SW 1271 (cell line): ENCODE measurements around the gene HERC6.
"Not testable (repeated sequence)": the region's sequence is repeated elsewhere in the genome, so short reads cannot be mapped to it uniquely, and the experiment has no call there.

Experiments used
- DNase-seq, 2 experiments: peaks; one replicate each; lab custom pipeline; 2025; lab: John Stamatoyannopoulos, UW

HERC6 gene

DNA sequence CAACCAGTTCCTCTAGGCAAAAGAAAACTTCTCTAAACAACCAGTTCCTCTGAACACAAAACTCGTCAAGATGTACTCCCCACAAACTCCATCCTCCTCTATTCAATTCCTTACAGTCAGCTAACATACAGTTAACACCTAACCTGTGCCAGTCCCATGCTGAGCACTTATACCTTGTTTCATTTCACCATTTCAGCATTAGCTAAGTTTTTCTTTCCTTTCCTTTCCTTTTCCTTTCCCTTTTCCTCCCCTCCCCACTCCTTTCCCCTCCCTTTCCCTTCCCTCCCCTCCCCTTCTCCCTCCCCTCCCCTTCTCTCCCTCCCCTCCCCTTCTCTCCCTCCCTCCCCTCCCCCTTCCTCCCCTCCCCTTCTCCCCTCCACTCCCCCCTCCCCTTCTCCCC, 13.1 kb downstream of the HERC6 start:
- DNase-seq, result no peak

DNA sequence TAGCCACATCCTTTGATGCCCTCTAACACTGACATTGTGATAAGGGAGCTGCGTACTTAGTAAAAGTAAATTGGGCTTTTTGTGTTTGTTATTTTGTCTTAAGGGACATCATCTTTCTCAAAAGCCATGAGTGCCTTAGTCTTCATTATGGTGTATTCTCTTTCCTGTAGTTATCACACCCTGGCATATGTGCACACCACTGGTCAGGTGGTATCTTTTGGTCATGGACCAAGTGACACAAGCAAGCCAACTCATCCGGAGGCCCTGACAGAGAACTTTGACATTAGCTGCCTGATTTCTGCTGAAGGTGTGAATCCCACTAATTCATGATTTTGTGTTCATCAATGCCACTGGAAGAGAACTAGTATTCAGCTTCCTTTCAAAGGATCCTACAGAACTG, 18.0 kb downstream of the HERC6 start:
- no peak for DNase-seq

DNA sequence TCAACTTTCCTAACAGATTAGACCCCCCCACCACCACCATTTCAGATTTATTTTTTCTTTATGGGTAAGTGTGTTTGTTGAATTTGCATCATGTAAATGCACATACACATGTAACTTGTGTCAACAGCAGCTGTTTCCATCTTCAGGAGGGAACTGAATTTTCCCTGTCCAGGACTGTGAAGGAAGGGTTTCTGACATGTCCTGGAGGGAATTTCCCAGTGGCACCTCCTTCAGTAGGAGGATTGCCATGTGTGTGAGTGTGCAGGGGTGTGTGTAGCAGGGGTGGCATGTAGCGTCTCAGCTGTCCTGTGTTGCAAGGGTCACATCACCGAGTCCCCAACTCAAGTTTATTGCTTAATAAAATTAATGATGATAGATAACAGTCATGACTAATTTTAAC, 19.7 kb downstream of the HERC6 start:
- DNase-seq, result no peak

DNA sequence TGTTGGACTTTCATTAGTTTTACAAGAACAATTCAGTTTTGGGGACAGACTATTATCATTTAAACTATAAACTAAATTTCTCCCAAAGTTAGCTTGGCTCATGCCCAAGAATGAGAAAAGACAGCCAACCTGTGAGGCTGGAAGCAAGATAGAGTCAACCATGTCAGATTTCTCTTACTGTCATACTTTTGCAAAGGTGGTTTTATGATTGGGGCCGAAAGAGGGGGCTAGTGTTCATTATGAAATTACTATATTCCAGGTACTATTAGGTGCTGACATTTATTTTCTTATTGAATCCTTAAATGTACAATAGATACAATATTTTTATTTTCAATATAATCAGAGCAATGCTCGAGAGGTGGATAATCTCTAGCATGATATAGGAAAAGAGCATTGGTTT, 30.6 kb downstream of the HERC6 start:
- DNase-seq, result no peak

DNA sequence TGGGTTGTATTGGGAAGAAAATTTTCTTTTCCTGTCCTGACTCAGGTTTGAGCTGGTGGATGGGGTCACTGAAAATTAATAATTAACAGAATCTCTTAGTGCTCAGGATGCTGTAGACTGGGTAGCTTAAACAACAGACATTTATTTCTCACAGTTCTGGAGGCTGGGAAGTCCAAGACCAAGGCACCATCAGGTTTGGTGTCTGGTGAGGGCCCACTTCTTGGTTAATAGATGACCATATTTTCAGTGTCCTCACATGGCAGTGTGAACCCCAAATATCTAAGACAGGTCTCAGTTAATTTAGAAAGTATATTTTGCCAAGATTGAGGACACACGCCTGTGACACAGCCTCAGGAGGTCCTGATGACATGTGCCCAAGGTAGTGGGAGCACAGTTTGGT, 31.1 kb downstream of the HERC6 start:
- DNase-seq, result no peak

DNA sequence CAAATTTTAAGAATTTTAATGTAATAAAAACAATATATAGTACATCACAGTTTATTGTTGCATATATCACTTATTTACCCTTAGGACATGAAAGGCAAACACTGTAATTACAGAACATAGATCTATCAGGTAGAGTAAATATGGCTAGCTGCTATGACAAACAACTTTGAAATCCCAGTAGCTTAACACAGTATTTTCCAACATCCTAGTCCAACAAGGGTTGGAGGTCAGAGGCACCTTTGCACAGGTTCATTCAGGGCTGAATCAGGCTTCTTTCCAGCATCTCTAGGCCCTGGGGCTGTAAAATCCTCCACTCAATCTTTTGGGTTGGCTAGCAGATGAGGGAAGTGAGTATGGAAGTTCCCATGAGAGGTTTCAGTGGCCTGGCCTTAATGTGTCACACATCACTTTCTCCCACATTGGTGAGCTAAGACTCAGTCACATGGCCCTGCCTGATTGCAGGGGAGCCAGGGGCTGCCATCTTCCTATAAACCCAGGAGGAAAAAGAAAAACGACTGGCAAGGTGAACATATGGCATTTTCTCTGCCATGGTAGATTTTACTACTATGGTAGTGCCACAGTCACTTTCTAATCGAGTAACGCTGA, 32.9 kb downstream of the HERC6 start:
- DNase-seq, result no peak

DNA sequence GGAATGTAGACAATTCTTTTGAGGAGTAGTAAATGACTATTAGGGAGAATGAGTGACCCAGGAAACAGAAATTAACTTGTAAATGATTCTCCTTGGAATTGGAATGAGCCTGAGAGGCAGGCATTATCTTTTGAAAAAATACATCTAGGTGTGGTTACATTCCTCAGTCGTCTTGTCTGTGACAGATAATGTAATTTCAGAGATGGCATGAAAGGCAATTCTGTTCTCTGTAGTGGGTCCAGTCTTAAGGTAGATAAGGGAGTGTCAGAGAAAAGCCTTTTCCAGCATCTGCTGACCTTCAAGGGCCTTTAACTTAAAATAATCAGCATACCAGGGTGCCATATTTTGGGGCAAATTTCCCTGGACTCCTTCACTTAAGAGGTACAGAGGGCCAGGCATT, 35.1 kb downstream of the HERC6 start:
- DNase-seq, result no peak

DNA sequence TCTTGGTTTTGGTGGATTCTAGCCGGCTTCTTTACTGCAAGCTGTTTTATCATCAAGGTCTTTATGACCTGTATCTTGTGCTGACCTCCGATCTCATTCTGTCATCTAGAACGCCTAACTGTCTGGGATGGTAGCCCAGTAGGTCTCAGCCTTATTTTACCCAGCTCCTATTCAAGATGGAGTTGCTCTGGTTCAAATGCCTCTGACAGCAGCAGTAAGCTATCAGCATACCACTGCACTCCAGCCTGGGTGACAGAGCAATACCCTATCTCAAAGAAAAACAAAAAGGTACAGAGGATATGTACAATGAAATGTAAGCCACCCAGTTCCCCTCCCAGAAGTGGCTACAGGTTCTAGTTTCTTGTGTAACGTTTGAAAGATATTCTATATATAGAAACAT, 36.1 kb downstream of the HERC6 start:
- DNase-seq, result no peak

DNA sequence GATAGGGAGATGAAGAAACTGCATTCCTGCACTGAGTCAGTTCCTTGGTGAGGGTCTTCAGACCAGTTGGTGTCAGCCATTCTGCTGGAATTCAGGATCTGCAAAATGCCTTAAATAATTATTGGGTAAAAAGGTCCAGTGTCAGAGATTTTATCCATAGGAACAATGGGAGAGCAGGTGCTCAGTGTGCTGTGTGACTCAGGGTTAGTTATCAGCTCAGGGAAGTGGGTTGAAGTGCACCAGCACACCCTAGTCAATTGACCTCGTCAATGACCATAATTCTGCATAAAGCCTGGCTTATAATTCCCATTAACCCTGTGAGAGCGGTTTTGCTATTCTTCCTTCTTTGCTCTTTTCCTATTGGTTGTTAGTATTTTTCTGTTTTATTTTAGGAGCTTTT, 37.3 kb downstream of the HERC6 start:
- no peak for DNase-seq

DNA sequence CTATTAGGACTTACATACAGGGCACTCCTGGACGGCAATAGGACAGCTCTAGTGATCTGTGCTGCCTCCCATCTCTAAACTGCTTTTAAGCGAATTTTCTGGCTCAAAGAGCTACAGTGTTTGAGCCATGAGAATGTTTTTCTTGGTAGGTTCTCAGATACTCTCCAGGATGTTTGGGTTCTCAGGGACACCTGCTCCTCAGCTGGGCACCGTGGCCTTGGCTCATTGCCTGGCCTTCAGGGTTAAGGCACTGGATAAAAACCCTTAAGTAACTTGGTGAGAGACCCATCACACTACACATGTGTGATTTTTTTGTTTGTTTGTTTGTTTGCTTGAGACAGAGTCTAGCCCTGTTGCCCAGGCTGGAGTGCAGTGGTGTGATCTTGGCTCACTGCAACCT, 39.8 kb downstream of the HERC6 start:
- no peak for DNase-seq

DNA sequence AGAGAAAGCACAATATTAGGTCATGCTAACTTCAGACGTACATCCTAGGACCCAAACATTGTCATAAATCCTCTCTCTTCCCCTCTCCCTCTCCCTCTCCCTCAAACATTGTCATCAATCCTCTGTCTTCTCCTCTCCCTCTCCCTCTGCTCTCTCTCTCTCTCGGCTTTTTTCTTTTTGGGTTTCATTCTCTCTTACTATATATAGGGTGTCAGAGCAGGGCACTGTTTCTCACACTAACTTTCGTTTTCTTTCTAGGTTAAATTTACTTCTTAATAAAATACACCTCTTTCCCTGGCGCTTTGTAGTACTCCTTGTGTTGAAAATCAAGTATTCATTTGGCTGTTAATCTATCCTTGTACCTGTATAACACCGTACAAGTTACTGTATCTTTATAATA, 41.2 kb downstream of the HERC6 start:
- no peak for DNase-seq

DNA sequence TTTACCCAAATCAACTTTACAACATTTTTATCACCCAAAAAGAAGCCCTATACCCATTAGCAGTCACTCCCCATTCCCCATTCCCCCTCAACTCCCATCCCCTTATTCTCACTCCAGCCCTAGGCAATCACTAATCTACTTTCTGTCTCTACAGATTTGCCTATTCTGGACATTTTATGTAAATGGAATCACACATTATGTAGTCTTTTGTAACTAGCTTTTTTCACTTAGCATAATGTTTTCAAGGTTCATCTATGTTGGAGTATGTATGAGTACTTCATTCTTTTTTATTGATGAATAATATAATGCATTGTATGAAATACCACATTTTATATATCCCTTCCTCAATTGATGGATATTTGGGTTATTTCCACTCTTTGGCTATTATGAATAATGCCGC, 42.2 kb downstream of the HERC6 start:
- no peak for DNase-seq

DNA sequence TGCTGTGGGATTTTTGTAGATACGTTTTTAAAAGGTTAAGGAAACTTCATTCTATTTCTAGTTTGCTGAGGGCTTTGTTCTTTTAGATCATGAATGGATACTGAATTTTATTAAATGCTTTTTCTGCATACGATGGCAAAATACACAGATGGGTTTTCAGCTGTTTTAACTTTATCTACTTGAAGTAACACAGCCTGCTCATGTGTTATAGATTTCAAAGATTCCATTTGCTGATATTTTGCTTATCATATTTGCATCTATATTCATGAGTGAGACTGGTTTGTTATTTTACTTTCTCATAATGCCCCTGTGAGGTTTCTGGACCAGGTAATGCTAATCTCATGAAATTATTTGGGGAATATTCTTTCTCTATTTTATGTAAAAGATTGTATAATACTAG, 43.8 kb downstream of the HERC6 start:
- no peak for DNase-seq

DNA sequence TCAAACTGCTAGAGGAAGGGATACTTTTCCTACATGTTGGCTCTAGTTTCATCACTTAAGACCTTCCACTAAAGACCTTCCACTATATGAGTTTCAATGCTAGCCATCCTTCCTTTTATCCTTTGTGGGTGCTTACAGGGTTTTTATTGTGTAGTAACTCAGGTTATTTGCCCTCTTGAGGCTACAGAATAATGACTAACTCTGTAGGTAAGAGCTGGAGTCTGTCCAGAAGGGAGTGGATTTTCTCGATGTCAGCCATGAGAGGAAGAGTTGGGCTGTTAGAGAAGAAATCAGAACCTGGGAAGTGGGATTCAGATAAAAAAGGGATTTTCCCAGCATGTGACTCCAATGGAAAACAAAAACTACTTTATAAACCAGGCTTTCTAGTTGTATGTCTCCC, 50.7 kb downstream of the HERC6 start:
- no peak for DNase-seq

DNA sequence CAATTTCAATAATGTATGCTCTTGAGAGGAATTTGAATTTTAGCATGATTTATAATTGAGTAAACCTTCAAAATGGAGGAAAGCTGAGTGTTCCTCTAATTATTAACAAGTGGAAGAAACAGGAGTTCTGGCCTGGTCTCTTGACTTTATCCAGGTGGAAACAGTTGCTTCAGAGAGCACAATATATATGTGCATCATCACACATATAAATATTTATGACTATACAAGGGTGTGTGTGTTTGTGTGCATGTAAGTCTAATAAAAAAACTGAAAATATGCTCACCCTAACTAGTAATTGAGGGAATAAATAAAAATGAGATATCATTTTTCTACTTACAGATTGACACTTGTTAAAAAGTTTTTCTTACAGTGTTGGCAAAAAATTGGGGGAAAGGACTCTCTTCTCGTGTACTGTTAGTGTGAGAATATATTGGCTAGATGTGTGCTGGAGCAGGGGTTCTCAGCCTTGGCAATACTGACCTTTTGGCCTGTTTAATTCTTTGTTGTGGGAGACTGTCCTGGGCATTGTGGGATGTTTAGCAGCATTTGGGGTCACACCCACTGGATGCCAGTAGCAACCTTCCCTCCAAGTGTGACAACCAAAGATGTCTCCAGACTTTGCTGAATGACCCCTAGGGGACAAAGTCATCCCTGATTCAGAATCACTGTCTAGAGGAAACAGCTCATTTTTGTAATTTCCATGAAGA, 57.5 kb downstream of the HERC6 start:
- DNase-seq, result no peak

DNA sequence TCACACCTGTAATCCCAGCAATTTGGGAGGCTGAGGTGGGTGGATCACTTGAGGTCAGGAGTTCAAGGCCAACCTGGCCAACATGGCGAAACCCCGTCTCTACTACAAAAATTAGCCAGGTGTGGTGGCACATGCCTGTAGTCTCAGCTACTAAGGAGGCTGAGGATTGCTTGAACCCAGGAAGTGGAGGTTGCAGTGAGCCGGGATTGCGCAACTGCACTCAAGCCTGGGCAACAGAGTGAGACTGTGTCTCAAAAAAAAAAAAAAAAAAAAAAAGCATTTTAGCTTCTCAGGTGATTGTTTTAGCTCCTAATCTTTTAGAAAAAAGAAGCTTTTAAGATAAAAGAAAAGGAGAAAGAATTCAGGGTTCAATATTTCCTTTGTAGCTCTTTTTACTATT, 59.2 kb downstream of the HERC6 start:
- not testable (repeated sequence) for DNase-seq

DNA sequence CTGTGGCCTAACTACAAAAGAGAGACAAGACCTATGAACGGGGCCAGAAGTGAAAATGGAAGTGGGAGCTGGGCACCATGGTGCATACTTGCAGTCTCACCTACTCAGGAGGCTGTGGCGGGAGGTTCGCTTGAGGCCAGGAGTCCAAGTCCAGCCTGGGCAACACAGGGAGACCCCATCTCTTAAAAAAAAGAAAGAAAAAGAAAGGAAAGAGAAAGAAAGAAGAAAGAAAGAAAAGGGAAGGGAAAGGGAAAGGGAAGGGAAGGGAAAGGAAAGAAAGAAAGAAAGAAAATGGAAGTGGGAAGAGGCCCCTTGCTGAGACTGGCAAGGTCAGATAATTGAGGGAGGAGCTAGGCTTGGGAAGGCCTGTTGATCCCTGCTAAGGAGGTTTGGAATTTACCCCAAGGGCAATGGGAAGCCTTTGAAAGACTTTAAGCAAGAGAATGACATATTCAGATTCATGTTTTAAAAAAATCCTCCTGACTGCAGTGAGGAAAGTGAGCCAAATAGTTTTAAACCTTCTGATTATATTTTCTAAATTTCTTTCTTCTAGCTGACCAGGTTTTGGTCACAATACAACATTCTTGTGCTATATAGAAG, 60.6 kb downstream of the HERC6 start:
- DNase-seq, result no peak

DNA sequence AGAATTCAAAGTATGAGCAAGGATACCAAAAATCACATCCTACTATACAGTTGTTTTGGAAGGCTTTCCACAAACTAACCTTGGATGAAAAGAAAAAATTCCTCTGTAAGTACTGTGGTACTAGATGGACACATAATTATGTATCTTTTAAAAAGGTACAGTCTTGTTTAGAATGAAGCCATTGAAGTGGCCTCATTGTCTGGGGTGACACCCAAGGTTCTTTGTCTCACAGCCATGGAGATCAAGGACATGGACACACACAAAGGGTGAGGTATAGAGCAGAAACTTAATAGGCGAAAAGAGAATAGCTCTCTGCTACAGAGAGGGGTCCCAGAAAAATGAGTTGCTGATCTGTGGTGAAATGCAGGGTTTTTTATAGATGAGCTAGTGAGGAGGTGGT, 61.5 kb downstream of the HERC6 start:
- DNase-seq, result no peak

DNA sequence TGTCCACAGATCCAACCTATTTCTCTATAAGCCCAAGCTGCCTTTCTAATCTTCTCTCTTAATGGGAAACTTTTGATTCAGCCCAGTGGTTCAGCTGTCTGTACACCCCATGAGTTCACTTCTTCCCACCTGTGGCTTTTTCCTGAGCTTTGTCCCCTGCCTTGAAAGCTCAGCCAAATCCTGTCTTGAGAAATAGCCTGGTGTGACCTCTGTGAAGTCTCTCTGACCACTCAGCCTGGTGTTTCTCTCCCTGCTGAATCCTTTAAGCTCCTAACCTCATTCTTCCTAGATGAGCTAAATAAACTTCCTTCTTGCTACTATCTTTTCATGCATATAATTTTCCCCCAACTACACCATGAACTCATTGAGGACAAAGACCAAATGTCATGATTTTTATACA, 63.0 kb downstream of the HERC6 start:
- no peak for DNase-seq

DNA sequence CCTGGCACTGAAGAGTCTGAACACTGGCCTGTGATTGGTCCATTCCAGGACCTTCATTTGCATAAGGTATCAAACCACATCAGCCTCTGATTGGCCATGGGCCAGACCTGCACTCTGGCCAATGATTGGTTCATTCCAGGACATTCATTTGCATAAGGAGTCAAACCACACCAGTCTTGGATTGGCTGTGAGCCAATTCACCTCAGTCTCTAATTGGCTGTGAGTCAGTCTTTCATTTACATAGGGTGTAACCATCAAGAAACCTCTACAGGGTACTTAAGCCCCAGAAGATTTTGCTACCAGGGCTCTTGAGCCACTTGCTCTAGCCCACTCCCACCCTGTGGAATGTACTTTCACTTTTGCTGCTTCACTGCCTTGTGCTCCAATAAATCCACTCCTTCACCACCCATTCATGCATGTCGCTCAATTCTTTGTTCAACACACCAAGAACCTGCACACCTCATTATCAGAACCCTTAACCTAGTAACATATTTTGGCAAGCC, 64.1 kb downstream of the HERC6 start:
- DNase-seq, result no peak

DNA sequence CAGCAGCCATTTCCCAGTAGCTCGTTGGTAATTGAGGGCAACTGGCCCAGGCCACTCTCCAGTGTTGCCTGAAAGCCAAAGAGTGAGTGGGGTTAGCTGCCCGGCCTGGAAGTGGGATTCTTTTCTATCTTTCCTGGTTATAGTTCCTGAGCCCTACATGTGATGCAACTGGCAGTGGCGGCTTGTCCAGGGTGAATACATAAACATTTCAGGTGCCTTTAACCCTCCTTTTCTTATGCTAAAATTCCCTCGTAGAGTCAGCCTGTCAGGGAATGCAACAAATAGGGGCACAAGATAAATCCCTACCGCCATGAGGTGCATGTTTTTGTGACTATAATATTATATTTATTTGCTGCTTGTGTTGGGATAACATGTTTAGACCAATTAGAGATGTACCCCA, 64.8 kb downstream of the HERC6 start:
- DNase-seq, result no peak

DNA sequence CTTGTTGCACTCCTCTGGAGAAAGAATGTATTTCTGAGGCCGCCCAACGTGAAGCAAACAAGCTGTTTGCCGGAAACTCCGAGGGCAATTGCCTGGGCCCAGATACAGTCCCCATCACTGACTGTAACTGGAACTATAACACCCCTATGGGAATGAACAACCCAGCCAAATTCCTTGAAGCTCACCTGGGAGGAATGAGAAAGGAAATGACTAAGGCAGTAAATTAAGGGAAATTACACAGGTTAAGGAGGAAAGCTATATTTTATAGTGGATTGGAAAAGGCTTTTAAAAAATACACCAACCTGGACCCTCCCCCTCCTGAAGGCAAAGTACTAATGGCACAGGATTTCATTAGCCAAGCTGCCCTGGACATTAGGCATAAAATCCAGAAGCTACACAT, 66.6 kb downstream of the HERC6 start:
- no peak for DNase-seq

DNA sequence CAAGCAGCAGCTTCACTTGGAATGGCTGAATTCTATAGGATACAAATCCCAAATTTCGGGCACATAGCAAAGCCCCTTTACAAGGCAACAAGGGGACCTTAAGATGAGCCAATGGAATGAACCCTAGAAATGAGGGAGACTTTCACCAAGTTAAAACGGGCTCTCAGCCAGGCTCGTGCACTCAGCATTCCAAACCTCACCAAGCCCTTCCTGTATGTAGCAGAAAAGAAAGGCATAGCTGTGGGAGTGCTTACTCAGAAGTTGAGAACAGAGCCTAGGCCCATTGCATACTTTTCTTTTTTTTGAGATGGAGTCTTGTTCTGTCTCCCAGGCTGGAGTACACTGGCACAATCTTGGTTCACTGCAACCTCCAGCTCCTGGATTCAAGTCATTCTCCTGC, 67.5 kb downstream of the HERC6 start:
- DNase-seq, result no peak
